ENCODE measurements around the gene ERGIC2.
"Not testable (repeated sequence)": the region's sequence is repeated elsewhere in the genome, so short reads cannot be mapped to it uniquely, and the experiment has no call there.

DNA sequence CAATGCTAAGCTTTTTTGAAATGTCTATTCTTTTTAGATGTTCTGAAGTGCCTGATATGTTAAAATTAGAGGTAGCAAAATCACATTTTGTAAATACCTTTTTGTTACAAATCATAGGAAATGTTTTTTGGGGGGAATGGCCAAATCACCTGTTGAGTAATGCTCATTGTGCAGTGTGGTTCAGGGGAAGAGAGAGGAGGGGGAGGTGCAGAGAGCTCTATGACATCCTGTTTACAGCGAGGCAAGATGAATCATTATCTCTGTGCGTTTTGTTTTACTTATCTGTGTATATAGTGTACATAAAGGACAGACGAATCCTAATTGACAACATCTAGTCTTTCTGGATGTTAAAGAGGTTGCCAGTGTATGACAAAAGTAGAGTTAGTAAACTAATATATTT is 9.4 kb upstream of the ERGIC2 start:
- TF ChIP-seq CREB5 (CRISPR knock-in tag; IDR thresholded peaks at IDR 0.05; ENCODE audit: low read depth); BACH2 (CRISPR knock-in tag; IDR thresholded peaks at IDR 0.05; ENCODE audit: borderline replicate concordance); ZFP3 (CRISPR knock-in tag; IDR thresholded peaks at IDR 0.05); ESRRG (CRISPR knock-in tag; IDR thresholded peaks at IDR 0.05); PATZ1 (CRISPR knock-in tag; IDR thresholded peaks at IDR 0.05; ENCODE audit: borderline replicate concordance); ZFP30 (CRISPR knock-in tag; IDR thresholded peaks at IDR 0.05); PPARA (CRISPR knock-in tag; IDR thresholded peaks at IDR 0.05; ENCODE audit: borderline replicate concordance); CSDC2 (CRISPR knock-in tag; IDR thresholded peaks at IDR 0.05); ZNF70 (CRISPR knock-in tag; IDR thresholded peaks at IDR 0.05); ZNF8 (CRISPR knock-in tag; IDR thresholded peaks at IDR 0.05); OSR1 (CRISPR knock-in tag; IDR thresholded peaks at IDR 0.05); CSRNP3 (CRISPR knock-in tag; IDR thresholded peaks at IDR 0.05): not testable (repeated sequence)
- TF ChIP-seq, protein P1, sequence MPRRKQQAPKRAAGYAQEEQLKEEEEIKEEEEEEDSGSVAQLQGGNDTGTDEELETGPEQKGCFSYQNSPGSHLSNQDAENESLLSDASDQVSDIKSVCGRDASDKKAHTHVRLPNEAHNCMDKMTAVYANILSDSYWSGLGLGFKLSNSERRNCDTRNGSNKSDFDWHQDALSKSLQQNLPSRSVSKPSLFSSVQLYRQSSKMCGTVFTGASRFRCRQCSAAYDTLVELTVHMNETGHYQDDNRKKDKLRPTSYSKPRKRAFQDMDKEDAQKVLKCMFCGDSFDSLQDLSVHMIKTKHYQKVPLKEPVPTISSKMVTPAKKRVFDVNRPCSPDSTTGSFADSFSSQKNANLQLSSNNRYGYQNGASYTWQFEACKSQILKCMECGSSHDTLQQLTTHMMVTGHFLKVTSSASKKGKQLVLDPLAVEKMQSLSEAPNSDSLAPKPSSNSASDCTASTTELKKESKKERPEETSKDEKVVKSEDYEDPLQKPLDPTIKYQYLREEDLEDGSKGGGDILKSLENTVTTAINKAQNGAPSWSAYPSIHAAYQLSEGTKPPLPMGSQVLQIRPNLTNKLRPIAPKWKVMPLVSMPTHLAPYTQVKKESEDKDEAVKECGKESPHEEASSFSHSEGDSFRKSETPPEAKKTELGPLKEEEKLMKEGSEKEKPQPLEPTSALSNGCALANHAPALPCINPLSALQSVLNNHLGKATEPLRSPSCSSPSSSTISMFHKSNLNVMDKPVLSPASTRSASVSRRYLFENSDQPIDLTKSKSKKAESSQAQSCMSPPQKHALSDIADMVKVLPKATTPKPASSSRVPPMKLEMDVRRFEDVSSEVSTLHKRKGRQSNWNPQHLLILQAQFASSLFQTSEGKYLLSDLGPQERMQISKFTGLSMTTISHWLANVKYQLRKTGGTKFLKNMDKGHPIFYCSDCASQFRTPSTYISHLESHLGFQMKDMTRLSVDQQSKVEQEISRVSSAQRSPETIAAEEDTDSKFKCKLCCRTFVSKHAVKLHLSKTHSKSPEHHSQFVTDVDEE (CRISPR knock-in tag; IDR thresholded peaks at IDR 0.05) = not testable (repeated sequence)
